ENCODE data around the gene TARDBP. TPM values are rescaled to one million over a fixed set of nuclear protein-coding genes. Genes with fewer than 3 reads are reported as not detected.

Gene TARDBP
- total and polyA plus RNA-seq, 9 of the 15 experiments (the other 6 are each of a cell fraction or from before 2014, with no cell fraction given) = 122 to 515 (median 243) TPM

GRCh38 chr1:11019971-11020370, 7.5 kb downstream of the TARDBP start:
- peaks cover 93% of the 10 kb centered on the region for H3K36me3 ChIP-seq (ENCODE audit: control insufficient read depth, insufficient read depth, low read length)
- CTCF ChIA-PET (ENCODE audit: low intra/inter-chr PET ratio) = no interaction called here
- no peaks in the 10 kb centered on the region for H3K9me3 ChIP-seq (replicated peaks; ENCODE audit: control insufficient read depth, insufficient read depth, low read depth, low read length)
- no peak overlapping the region for H3K4me3 ChIP-seq
- H3K9me1 ChIP-seq (ENCODE audit: control insufficient read depth, insufficient read depth, low read length) = no peaks in the 10 kb centered on the region
- ATAC-seq (no peak), DNase-seq (ENCODE audit: extremely low read depth in 1 of 4, low spot score in 3 of 4) (no peak), FAIRE-seq (no peak)
- H3K4me2 ChIP-seq (ENCODE audit: insufficient read depth, low read length) = no peak overlapping the region
- H3K27ac ChIP-seq (ENCODE audit: extremely low read depth, low read depth, low read length) = no peak overlapping the region
- no peaks in the 10 kb centered on the region for H3K4me1 ChIP-seq (replicated peaks in 1 of 2; ENCODE audit: control insufficient read depth in 2 of 2, insufficient read depth in 2 of 2, low read length in 2 of 2)
- H3K27me3 ChIP-seq (ENCODE audit: control insufficient read depth in 2 of 2, insufficient read depth in 2 of 2, low read length in 2 of 2) = no peaks in the 10 kb centered on the region
- intact Hi-C loops (cut with micrococcal nuclease) = no loop called here
- POLR2A ChIA-PET = no interaction called here
- no peak overlapping the region for H3K9ac ChIP-seq (ENCODE audit: insufficient read depth in 1 of 2, low read depth in 2 of 2, low read length in 2 of 2)
- in situ Hi-C loops (cut with MboI) = no loop called here
- H4K20me1 ChIP-seq (replicated peaks; ENCODE audit: control insufficient read depth, insufficient read depth, low read length) = no peaks in the 10 kb centered on the region; the same call in 1 of the 2 replicates
- BruUV-seq (replicated peaks) = no TSS peak
- WGBS (ENCODE audit: insufficient coverage, low coverage, missing lambda C conversion rate) = 91% methylated on average over 7 of the region's 7 CpGs
- H3K79me2 ChIP-seq (ENCODE audit: control insufficient read depth, insufficient read depth, low read length) = peaks cover 23% of the 10 kb centered on the region
- no peak overlapping the region for H2AFZ ChIP-seq (ENCODE audit: low read depth, low read length)
- no peak for TF ChIP-seq CREM (IDR thresholded peaks at IDR 0.05; ENCODE audit: low read depth)
- TF ChIP-seq RBFOX2 (IDR thresholded peaks at IDR 0.05; ENCODE audit: low read depth, low read length) = 0 out of 2 replicates have a peak, but pooled peaks have one; percentile 9

- DNase-seq (ENCODE audit: extremely low read depth in 1 of 4, low spot score in 3 of 4) = no peak
- H3K27ac ChIP-seq (ENCODE audit: extremely low read depth, low read depth, low read length) = no peak overlapping the region
- H3K36me3 ChIP-seq (ENCODE audit: control insufficient read depth, insufficient read depth, low read length) = peaks cover 90% of the 10 kb centered on the region
- CTCF ChIA-PET (ENCODE audit: low intra/inter-chr PET ratio) = no interaction called here
- H3K4me3 ChIP-seq = no peak overlapping the region
- H3K9me3 ChIP-seq (replicated peaks; ENCODE audit: control insufficient read depth, insufficient read depth, low read depth, low read length) = no peaks in the 10 kb centered on the region
- ATAC-seq = no peak
- in situ Hi-C loops (cut with MboI) = no loop called here
- H3K9ac ChIP-seq (ENCODE audit: insufficient read depth in 1 of 2, low read depth in 2 of 2, low read length in 2 of 2) = no peak overlapping the region
- no peaks in the 10 kb centered on the region for H3K9me1 ChIP-seq (ENCODE audit: control insufficient read depth, insufficient read depth, low read length)
- peaks cover 6% of the 10 kb centered on the region; the same call in 1 of the 3 replicates for H3K79me2 ChIP-seq (ENCODE audit: control insufficient read depth, insufficient read depth, low read length)
- TF ChIP-seq MTA2 (IDR thresholded peaks at IDR 0.05; ENCODE audit: low read depth) (no peak), ZNF408 (CRISPR knock-in tag; IDR thresholded peaks at IDR 0.05; ENCODE audit: low read depth) (0 out of 2 replicates have a peak, but pooled peaks have one; percentile 57), POLR2B (IDR thresholded peaks at IDR 0.05; ENCODE audit: low read depth, partially characterized antibody) (peak; percentile 48), SUPT5H (IDR thresholded peaks at IDR 0.05) (peak; percentile 62), TSC22D4 (tag; IDR thresholded peaks at IDR 0.05) (no peak), POLR2AphosphoS5 (IDR thresholded peaks at IDR 0.05; ENCODE audit: control insufficient read depth, insufficient read depth, low read depth, low read length) (0 out of 2 replicates have a peak, but pooled peaks have one; percentile 21)
- H3K4me1 ChIP-seq (replicated peaks in 1 of 2; ENCODE audit: control insufficient read depth in 2 of 2, insufficient read depth in 2 of 2, low read length in 2 of 2) = no peaks in the 10 kb centered on the region
- H3K27me3 ChIP-seq (ENCODE audit: control insufficient read depth in 2 of 2, insufficient read depth in 2 of 2, low read length in 2 of 2) = no peaks in the 10 kb centered on the region
- H3K4me2 ChIP-seq (ENCODE audit: insufficient read depth, low read length) = no peak overlapping the region
- no TSS peak for BruUV-seq (replicated peaks)
- H4K20me1 ChIP-seq (replicated peaks; ENCODE audit: control insufficient read depth, insufficient read depth, low read length) = no peaks in the 10 kb centered on the region; the same call in 1 of the 2 replicates
- intact Hi-C loops (cut with micrococcal nuclease) = no loop called here
- H2AFZ ChIP-seq (ENCODE audit: low read depth, low read length) = no peak overlapping the region
- POLR2A ChIA-PET = interaction anchor here (0.6 kb wide), 1 partner anchor 29 kb away, joined by 3 read pairs; no protein-coding TSS in a partner anchor
- no peak for FAIRE-seq
- 93% methylated on average over 14 of the region's 14 CpGs for WGBS (ENCODE audit: insufficient coverage, low coverage, missing lambda C conversion rate)
Measured at GRCh38 chr1:11023201-11023600, 10.7 kb downstream of the TARDBP start.

Measured in K562 (cell line).